Right hindlimb (tissue), 1 donor: Measurements from ENCODE around the gene NEUROD2.

ENCODE experiments used
- DNase-seq: peaks from one replicate; pipeline ENCODE4 v3.0.0-alpha.2; 2018

NEUROD2 gene

DNA sequence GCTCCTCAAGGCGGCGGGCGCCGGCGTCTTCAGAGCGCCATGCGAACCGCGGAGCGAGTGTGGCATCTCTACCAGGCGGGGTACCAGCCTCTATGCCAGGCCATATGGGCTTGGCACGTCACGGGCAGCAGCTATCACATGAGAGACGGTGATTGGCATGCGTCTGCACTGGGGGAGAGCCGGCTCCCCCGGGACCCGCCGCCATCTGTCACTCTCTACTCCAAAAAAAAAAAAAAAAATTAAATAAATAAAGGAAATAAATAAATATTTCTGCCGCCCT, at the start of gene NEUROD2:
TSS of gene NEUROD2 (minus strand) at position 70 of the 280 bp plus-strand sequence. CDS start 1,321 bp downstream, outside the sequence.
- no peak for DNase-seq

DNA sequence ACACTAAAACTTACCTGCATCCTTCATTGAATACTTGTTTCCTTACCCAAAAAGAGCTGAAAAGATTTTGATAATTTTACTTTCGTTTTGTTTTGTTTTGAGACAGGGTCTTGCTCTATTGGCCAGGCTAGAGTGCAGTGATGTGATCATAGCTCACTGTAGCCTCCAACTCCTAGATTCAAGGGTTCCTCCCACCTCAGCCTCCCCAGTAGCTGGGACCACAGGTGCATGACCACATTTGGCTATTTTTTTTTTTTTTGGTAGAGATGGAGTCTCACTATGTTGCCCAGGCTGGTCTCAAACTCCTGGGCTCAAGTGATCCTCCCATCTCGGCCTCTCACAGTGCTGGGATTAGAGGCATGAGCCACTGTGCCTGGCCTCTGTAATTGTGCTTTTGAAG, 47.4 kb upstream of the NEUROD2 start:
- DNase-seq, result no peak

GRCh38 chr17:39653662-39654331, 46.1 kb upstream of the NEUROD2 start:
- DNase-seq, result no peak

DNA sequence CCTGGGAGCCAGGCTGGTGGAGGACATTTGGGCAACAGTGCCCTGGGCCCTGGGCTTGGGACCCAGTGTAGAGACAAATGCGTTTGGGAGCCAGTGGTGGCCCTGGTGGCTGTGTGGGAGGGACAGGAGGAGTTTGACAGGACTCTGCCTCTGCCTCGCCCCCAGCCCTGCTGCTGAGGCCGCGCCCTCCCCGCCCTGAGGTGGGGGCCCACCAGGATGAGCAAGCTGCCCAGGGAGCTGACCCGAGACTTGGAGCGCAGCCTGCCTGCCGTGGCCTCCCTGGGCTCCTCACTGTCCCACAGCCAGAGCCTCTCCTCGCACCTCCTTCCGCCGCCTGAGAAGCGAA, 45.6 kb upstream of the NEUROD2 start:
- DNase-seq, result no peak

- DNase-seq, result no peak
Measured at GRCh38 chr17:39652587-39653315, 45.0 kb upstream of the NEUROD2 start.

GRCh38 chr17:39651923-39652586, 44.3 kb upstream of the NEUROD2 start:
- no peak for DNase-seq

DNA sequence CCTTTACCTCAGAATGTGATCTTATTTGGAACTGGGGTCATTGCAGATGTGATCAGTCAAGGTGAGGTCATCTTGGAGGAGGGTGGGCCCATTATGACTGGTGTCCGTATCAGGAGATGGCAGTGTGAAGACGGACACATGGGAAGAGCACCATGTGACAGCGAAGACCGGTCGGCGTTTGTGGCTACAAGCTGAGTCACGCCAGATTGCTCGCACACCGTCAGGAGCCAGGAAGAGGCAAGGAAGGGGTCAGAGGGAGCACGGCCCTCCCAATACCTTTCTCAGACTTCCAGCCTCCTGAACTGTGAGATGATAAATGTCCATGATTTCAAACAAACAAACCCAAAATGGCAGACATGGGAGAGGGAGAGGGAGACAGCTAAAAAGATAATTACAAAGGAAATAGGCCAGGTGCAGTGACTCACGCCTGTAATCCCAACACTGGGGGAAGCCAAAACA, 42.4 kb upstream of the NEUROD2 start:
- no peak for DNase-seq

DNA sequence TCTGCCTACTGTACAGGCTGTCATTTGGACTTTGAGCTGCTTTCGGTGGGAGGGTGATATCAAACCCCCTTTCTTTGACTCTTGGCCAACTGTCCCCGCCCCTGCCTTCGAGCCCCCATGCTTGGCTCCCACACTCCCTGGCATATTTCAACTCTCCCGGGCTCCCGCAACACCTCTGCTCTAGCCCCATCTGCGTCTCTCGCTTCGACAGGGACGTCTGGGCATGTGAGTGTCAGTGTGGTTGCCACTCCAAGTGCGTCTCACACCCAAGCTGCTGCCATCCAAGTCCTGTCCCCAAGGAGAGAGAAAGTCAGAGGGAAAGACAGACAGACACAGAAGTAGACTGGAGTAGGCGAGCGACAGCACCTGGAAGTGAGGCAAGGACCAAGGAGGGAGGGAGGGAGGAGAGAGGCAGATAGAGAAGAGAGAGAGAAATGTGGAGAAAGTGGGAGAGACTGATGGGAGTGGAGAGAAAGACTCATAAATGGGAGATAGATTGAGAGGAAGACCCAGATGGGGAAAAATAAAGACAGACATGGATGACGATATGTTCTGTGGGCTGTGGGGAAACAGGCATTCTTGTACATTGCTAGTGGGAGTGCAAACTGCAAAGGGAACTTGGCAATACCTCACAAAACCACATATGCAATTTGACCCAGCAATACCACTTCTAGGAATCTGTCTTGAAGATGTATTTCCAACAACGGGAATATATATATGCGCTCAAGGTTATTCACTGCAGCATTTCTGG, 41.1 kb upstream of the NEUROD2 start:
- DNase-seq, result no peak

- no peak for DNase-seq
Measured at GRCh38 chr17:39647256-39647655, 39.5 kb upstream of the NEUROD2 start.

DNA sequence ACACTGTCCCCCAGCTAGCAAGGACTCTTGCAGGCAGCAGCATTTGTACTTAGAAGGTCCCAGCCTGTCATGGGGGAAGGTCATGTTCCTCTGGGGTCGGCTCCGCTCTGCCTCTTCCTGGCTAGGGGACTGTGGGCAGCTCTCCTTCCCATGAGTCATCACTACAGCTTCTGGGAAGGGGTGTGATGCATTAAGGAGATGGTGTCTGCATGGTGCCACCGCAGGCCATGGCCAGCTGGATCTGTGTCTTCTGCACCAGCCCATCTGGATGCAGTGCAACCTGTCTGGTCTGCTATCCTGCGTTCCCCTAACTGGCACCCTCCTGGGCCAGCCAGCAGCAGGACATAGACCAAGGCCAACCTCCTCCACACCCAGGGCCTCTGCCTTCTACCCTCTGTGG, 35.6 kb upstream of the NEUROD2 start:
- no peak for DNase-seq

GRCh38 chr17:39642291-39643074, 34.8 kb upstream of the NEUROD2 start:
- DNase-seq, result no peak

DNA sequence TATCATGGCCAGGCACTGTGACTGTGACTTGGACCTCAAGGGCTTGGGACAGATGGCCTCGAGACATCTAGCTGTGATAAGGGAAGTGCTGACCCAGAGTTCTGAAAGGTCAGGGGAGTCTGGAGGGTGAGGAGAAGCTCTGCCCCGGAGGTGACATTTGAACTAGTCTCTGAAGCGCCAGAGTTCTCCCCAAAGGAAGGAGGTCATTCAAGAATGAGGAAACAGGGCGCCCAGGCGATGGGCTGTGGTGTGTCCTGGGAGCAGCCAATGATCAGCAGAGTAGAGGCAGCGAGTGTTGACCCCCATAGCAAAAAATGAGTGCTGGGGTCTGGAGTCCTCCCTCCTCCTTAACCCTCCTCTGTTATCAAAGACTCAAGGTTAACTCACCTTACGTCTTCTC, 34.2 kb upstream of the NEUROD2 start:
- DNase-seq, result no peak

DNA sequence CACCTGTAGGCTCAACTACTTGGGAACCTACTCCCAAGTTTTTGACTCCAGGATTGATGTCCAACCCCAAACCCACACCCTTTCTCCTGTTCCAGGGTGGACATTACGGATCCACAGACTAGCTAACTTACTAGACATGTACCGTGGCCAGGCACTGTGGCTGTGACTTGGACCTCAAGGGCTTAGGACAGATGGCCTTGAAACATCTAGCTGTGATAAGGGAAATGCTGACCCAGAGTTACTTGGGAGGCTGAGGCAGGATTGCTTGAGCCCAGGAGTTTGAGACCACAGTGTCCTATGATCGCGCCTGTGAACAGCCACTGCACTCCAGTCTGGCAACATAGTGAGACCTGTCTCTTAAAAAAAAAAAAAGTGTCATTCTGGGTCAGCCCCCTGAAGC, 33.4 kb upstream of the NEUROD2 start:
- no peak for DNase-seq

- DNase-seq, result no peak
Measured at GRCh38 chr17:39640591-39641031, 32.9 kb upstream of the NEUROD2 start.

DNA sequence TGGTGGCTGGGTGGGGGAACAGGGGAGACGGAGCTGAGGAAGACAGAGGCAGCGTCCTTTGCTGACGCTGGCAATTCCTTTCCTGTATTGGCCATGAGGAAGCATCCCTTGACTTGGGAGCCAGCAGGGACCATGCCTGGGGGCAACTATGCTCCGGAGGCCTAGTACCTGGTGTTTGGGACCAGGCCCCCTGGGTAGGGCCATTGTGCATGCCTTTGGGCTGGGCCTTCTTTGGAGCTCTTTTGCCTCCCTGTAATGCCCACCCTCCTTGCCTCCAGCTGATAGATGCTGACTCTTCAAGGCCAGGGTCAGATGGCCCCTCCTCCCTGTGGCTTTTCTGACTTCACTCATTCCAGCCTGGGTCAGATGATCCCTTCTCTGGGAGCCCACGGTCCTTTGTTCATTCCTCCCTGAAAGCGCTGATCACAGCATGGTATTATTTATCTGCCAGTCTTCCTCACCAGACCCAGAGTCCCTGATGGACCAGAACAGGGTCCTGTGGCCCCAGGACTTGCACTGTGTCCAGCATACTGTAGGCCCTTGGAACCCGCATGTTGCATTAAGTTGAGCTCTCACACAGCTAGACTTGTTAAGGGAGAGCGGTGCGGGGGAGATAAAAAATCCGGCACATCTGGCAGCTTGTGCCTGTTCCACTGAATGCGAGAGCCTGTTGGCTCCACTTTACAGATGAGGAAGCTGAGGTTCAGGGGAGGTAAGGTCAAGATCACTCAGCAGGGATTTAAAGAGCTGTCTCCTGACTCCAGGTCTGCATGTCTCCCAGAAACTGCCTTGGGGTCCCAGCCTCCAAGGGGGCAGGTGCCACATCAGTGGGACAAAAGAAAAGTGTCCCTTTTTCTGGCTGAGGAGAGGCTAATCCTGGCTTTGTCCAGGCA, 32.1 kb upstream of the NEUROD2 start:
- no peak for DNase-seq

DNA sequence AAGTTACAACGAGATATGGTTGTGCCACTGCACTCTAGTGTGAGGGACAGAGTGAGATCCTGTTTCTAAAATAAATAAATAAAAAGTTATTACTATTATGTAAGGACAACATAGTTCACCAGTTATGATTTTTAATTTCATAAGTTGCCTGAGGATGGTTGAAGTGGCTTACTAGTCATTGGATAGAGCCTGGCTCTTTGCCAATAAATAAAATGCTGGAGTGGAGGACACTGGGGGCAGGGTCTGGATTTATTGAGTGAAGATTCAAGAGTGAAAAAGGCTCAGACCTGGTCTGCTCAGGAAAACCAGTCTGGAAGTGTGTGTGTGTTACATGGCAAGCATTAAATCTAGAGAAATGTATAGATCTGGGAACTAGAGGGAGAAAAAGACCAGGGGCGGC, 31.3 kb upstream of the NEUROD2 start:
- no peak for DNase-seq

DNA sequence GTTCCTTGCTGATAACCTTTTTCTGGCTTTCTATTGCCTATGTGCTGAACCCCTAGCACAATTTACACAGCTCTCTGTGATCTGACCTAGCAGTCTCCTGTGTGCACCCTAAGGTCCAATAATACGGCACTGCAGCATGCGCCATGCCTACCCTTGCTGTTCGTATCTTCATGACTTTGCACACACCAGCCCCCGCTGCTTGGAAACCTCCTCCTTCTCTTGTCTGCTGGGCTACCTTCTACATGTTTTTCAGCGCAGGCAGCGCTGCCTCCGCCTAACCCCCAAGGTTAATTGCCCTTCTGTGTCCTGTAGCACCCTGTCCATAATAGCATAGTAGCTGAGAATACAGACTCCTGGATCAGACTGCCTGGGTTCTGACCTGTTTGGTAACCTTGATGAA, 30.6 kb upstream of the NEUROD2 start:
- no peak for DNase-seq

DNA sequence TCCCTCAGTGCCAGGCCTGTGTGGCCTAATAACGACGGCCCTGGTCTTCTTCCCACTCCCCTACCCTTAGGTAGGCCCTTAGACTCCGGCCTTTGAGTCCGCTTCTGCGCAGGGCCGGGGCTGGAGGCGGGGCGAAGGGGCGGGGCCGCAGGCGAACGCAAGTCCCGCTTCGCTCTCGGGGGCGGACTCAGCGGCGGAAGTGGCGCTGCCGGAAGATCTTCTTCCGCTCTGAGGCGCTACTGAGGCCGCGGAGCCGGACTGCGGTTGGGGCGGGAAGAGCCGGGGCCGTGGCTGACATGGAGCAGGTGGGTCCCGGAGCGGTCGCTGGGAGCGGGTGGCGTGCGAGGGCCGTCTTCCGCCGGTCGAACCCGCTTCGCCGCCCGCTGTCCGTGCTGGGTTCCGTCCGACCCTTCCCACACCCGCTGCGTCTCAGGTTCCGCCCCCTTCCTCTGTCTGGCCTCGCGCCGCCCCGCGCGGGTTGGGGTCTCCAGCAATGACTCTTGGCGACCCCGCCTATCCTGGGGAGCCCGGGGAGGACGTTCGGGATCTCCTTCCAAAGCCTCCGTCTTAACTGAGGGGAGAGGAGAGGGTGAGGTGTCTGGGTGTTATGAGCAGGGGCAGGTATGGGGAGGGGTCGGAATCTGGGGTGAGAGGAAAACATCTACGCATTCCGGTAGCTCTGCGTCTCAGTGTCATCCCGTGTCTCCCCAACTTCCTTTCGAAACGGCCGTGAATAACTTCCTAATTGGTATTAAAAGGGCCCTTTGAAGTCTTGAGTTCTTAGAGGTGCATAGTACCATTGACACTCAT, 29.4 kb upstream of the NEUROD2 start, which contains the start of gene STARD3:
TSS of gene STARD3 (plus strand) at position 218 of the 810 bp plus-strand sequence. CDS start 16,388 bp downstream, outside the sequence.
- peak; percentile 94 for DNase-seq

- DNase-seq, result no peak
Measured at GRCh38 chr17:39636587-39636926, 28.8 kb upstream of the NEUROD2 start.

DNA sequence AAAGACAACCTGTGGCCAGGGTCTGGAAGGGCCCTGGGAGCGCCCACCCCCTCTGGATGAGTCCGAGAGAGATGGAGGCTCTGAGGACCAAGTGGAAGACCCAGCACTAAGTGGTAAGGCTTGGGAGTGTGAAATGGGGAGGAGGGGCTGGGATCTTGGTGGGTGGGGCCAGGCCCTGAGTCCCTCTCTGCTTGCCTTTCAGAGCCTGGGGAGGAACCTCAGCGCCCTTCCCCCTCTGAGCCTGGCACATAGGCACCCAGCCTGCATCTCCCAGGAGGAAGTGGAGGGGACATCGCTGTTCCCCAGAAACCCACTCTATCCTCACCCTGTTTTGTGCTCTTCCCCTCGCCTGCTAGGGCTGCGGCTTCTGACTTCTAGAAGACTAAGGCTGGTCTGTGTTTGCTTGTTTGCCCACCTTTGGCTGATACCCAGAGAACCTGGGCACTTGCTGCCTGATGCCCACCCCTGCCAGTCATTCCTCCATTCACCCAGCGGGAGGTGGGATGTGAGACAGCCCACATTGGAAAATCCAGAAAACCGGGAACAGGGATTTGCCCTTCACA, 28.0 kb upstream of the NEUROD2 start:
- no peak for DNase-seq
